K562 (cell line): ENCODE data around the gene KRT80. TPM values are rescaled to one million over a fixed set of nuclear protein-coding genes. Genes with fewer than 3 reads are reported as not detected.

Experiments used
- ATAC-seq: fragments of 200-7000 bp; cut with Tn5 transposase; 3 replicates; pipeline ENCODE4 v1.9.1; 2020; ENCODE audit warnings: moderate library complexity
- BruUV-seq: library from RNA; stranded (reverse); fragments of 400-500 nt; replicated peaks from 2 replicates; lab custom pipeline; 2021; lab: Mats Ljungman, UMichigan
- CTCF ChIA-PET: fragments of 300-600 bp; formaldehyde crosslinking; extraction: SDS; loops from one replicate; lab custom pipeline; 2021; ENCODE audit warnings: low intra/inter-chr PET ratio; lab: Yijun Ruan, JAX
- POLR2A ChIA-PET: fragments of 300-600, 350-650 bp; sonication (Branson Sonifier 250); formaldehyde crosslinking; extraction: SDS; loops from one replicate; lab custom pipeline; 2021; ENCODE audit warnings: antibody characterized with exemption, inconsistent platforms; lab: Yijun Ruan, JAX
- DNase-seq, 4 experiments: peaks; one replicate each; pipeline versions ENCODE4 v3.0.0 to v3.0.0-alpha.2; 2011 to 2018; ENCODE audit warnings: low spot score in 3 of 4, mixed read lengths in 3 of 4; ENCODE audit errors: extremely low read depth in 1 of 4
- FAIRE-seq: peaks from 2 replicates; lab custom pipeline; 2011; peaks lifted over from hg19 to GRCh38; lab: Jason Lieb, UNC
- H2AFZ ChIP-seq: 2 replicates; pipeline ENCODE4 v1.6.0; 2011; ENCODE audit warnings: low read depth, low read length, control low read depth, inconsistent platforms
- H3K27ac ChIP-seq: fragments of 200-600 bp; 3 replicates; pipeline ENCODE4 v1.8.0; 2011; ENCODE audit warnings: low read depth, mild to moderate bottlenecking, control low read depth, inconsistent platforms, low read length, moderate library complexity, mixed read lengths; ENCODE audit errors: extremely low read depth
- H3K27me3 ChIP-seq, 2 experiments: fragments of 300-600 bp in 1 of 2; 2 replicates in 1 of 2; 3 replicates in 1 of 2; pipeline versions ENCODE4 v1.6.0 to v1.8.0; 2011; ENCODE audit warnings: inconsistent platforms in 2 of 2, low read length in 2 of 2, mild to moderate bottlenecking in 1 of 2, mixed read lengths in 1 of 2, moderate library complexity in 1 of 2; ENCODE audit not compliant: control insufficient read depth in 2 of 2, insufficient read depth in 2 of 2
- H3K36me3 ChIP-seq: fragments of 300-600 bp; 3 replicates; pipeline ENCODE4 v1.8.0; 2011; ENCODE audit warnings: mild to moderate bottlenecking, low read length, inconsistent platforms; ENCODE audit not compliant: control insufficient read depth, insufficient read depth
- H3K4me1 ChIP-seq, 2 experiments: fragments of 200-600 bp in 1 of 2; replicated peaks in 1 of 2; 2 replicates in 1 of 2; 3 replicates in 1 of 2; pipeline versions ENCODE4 v1.5.1 to v1.8.0; 2011; ENCODE audit warnings: inconsistent platforms in 2 of 2, low read length in 2 of 2, mild to moderate bottlenecking in 1 of 2, mixed read lengths in 1 of 2, moderate library complexity in 1 of 2; ENCODE audit not compliant: control insufficient read depth in 2 of 2, insufficient read depth in 2 of 2
- H3K4me2 ChIP-seq: 2 replicates; pipeline ENCODE4 v1.6.1; 2011; ENCODE audit warnings: low read length, control low read depth, inconsistent platforms, mixed read lengths; ENCODE audit not compliant: insufficient read depth
- H3K4me3 ChIP-seq: fragments of 200-600 bp; sonication (generic), shearing (Covaris generic); 2 replicates; pipeline ENCODE4 v1.5.1; 2016; ENCODE audit warnings: control low read depth, inconsistent platforms
- H3K79me2 ChIP-seq: fragments of 200-600 bp; 3 replicates; pipeline ENCODE4 v1.8.0; 2011; ENCODE audit warnings: low read length, inconsistent platforms; ENCODE audit not compliant: control insufficient read depth, insufficient read depth
- H3K9ac ChIP-seq, 2 experiments: 2 replicates each; pipeline versions ENCODE4 v1.6.0 to v1.6.1; 2011; ENCODE audit warnings: low read depth in 2 of 2, low read length in 2 of 2, control low read depth in 1 of 2, inconsistent platforms in 1 of 2, mild to moderate bottlenecking in 1 of 2, mixed read lengths in 1 of 2; ENCODE audit not compliant: insufficient read depth in 1 of 2
- H3K9me1 ChIP-seq: one replicate; pipeline ENCODE4 v1.6.0; 2011; ENCODE audit warnings: inconsistent platforms, mild to moderate bottlenecking, low read length, moderate library complexity; ENCODE audit not compliant: control insufficient read depth, insufficient read depth
- H3K9me3 ChIP-seq: replicated peaks from 2 replicates; pipeline ENCODE4 v1.5.1; 2011; ENCODE audit warnings: low read depth, low read length, inconsistent platforms; ENCODE audit not compliant: control insufficient read depth, insufficient read depth
- H4K20me1 ChIP-seq: replicated peaks from 2 replicates; pipeline ENCODE4 v1.6.1; 2011; ENCODE audit warnings: low read length, inconsistent platforms, mixed read lengths; ENCODE audit not compliant: control insufficient read depth, insufficient read depth
- BRD9 ChIP-seq: fragments of 450-650 bp; IDR thresholded peaks from 2 replicates; pipeline ENCODE4 v1.6.1; 2018; ENCODE audit warnings: low read depth; ENCODE audit not compliant: partially characterized antibody
- CREB3 ChIP-seq: fragments of 450-650 bp; conservative IDR thresholded peaks from 2 replicates; pipeline ENCODE4 v1.6.1; 2016; ENCODE audit warnings: missing genetic modification characterization, low read depth, mild to moderate bottlenecking, missing compliant biosample characterization, moderate library complexity
- FOXK1 ChIP-seq: sonication (generic); formaldehyde crosslinking; IDR thresholded peaks from 2 replicates; pipeline ENCODE4 v1.8.0; 2022; ENCODE audit warnings: missing genetic modification reagents, mild to moderate bottlenecking, borderline replicate concordance
- HMG20A ChIP-seq: fragments of 450-650 bp; formaldehyde crosslinking; conservative IDR thresholded peaks from 2 replicates; pipeline ENCODE4 v1.4.0; 2020; ENCODE audit warnings: mild to moderate bottlenecking, mixed read lengths
- KDM1A ChIP-seq, 2 experiments: fragments of 450-650 bp; IDR thresholded peaks; 2 replicates each; pipeline ENCODE4 v1.6.1; 2016; ENCODE audit warnings: mild to moderate bottlenecking in 2 of 2
- PTRF ChIP-seq: fragments of 450-650 bp; IDR thresholded peaks from 2 replicates; pipeline ENCODE4 v1.6.1; 2016; ENCODE audit warnings: mild to moderate bottlenecking, missing genetic modification characterization, missing compliant biosample characterization
- RREB1 ChIP-seq: fragments of 250-450 bp; sonication (Bioruptor Pico); IDR thresholded peaks from 2 replicates; pipeline ENCODE4 v1.4.0; 2020
- ZNF184 ChIP-seq: sonication (generic); formaldehyde crosslinking; IDR thresholded peaks from 2 replicates; pipeline ENCODE4 v1.5.0; 2020; ENCODE audit warnings: missing genetic modification reagents
- ZNF57 ChIP-seq: fragments of 450-650 bp; formaldehyde crosslinking; IDR thresholded peaks from 2 replicates; pipeline ENCODE4 v1.4.0; 2020; ENCODE audit warnings: mild to moderate bottlenecking, moderate library complexity
- WGBS: fragments of 100-300 bp; shearing (Covaris generic); methylation state at CpG from one replicate; pipeline ENCODE4 v1.1.6; 2016; ENCODE audit warnings: low coverage, mixed read lengths; ENCODE audit not compliant: insufficient coverage; ENCODE audit errors: missing lambda C conversion rate; 5-methylcytosine and 5-hydroxymethylcytosine counted together
- in situ Hi-C: fragments of 300-500 bp; cut with MboI; formaldehyde crosslinking; loops from 4 replicates; pipeline ENCODE4 v1.15.0; 2018; ENCODE audit warnings: inconsistent platforms, mixed read lengths
- intact Hi-C: fragments of 100-400 bp; cut with micrococcal nuclease; formaldehyde crosslinking; loops from 2 replicates; pipeline ENCODE4 v1.14.2; 2022
- polyA plus RNA-seq, 8 experiments: library from polyadenylated mRNA; depleted of rRNA in 4 of 8; stranded (reverse) in 5 of 8; unstranded in 3 of 8; fragments of >200 nt; fragmentation: Nextera tagmentation in 2 of 8; fragmentation: Illumina TruSeq in 1 of 8; extraction: Ambion mirVana in 2 of 8; extraction: Trizol in 1 of 8; gene quantifications; 2 replicates each; pipeline versions ENCODE4 v1.2.1 to v1.2.3, GENCODE V29; 2011 to 2014; ENCODE audit warnings: inconsistent platforms in 1 of 8, missing spikeins in 1 of 8
- total RNA-seq, 7 experiments: library from RNA; depleted of rRNA in 6 of 7; stranded (reverse); fragments of >200 nt in 6 of 7; fragmentation: Illumina TruSeq in 2 of 7; extraction: Trizol in 2 of 7; gene quantifications; 2 replicates each; pipeline versions ENCODE4 v1.2.1 to v1.2.3, GENCODE V29; 2011 to 2021; ENCODE audit warnings: low replicate concordance in 1 of 7
- TF ChIP-seq, protein P1 (sequence below): sonication (generic); formaldehyde crosslinking; IDR thresholded peaks from 2 replicates; pipeline ENCODE4 v1.8.1; 2022; ENCODE audit warnings: missing genetic modification reagents
- TF ChIP-seq, protein P2 (sequence below): fragments of 250-450 bp; sonication (Bioruptor Pico); IDR thresholded peaks from 2 replicates; pipeline ENCODE4 v1.5.0; 2020; ENCODE audit warnings: mild to moderate bottlenecking

Gene KRT80
- total and polyA plus RNA-seq, 9 of the 15 experiments (the other 6 are each of a cell fraction or from before 2014, with no cell fraction given), result not detected

DNA sequence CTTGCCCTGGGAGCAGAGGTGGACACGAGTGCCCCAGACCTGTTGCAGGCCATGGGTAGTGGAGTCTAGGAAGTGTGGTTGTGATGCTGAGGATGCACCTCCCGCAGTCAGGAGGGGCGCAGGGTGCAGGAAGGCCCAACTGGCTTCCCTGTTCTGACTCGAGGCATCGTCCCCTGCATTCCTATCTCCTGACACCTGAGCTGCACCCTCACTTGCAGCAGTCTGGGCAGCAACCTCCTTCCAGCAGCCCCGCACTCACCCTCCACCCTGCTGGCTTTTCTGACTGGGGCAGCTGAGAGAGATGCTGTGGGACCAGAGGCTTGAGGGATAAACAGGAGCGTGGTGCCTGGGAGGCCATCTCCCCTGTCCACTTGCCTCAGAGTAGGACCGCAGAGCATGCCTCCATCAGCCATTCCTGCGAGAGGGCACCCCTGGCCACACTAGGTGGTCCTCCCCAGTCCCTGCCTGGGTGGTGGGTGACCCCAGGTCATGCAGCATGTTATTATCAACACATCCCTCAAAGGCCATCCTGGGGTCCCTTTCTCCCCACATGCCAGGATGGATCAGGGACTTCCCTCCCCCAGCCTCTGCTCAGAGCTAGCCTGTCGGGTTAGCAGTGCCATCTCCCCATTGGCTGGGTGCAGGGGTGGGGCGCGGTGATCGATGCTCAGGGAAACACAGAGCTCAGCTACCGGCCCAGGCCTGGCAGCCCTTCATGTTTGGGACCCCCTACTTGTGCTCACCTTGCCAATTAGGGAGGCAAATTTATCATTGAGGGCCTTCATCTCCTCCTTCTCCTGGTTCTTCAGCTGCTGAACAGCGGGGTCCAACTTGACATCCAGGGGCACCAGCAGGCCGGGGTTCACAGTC, 719 bp downstream of the KRT80 start:
- intact Hi-C loops (no loop called here), in situ Hi-C loops (no loop called here)
- H3K9ac ChIP-seq, result no peak overlapping the region
- DNase-seq (no peak), FAIRE-seq (no peak), ATAC-seq (no peak)
- H3K27me3 ChIP-seq, result peaks cover 0 to 22% of the 10 kb centered on the region in 2 experiments; a peak in 2 of 5 replicates
- no peak overlapping the region for H3K27ac ChIP-seq
- H3K4me2 ChIP-seq, result no peak overlapping the region
- H4K20me1 ChIP-seq, result no peaks in the 10 kb centered on the region
- no peaks in the 10 kb centered on the region for H3K36me3 ChIP-seq
- no peaks in the 10 kb centered on the region for H3K9me3 ChIP-seq
- H3K79me2 ChIP-seq, result no peaks in the 10 kb centered on the region
- POLR2A ChIA-PET, result interaction anchor here (0.5 to 1.6 kb wide), 2 partner anchors 13 to 58 kb away, joined by 3 to 4 read pairs; no protein-coding TSS in a partner anchor
- no TSS peak for BruUV-seq
- CTCF ChIA-PET, result no interaction called here
- peaks cover 0 to 4% of the 10 kb centered on the region in 2 experiments; a peak in 1 of 5 replicates for H3K4me1 ChIP-seq
- WGBS, result 0% methylated on average over 16 of the region's 16 CpGs
- no peak overlapping the region for H3K4me3 ChIP-seq
- no peak overlapping the region for H2AFZ ChIP-seq
- no peaks in the 10 kb centered on the region for H3K9me1 ChIP-seq
- no peak for TF ChIP-seq ZNF57
- no peak for TF ChIP-seq BRD9
- no peak for TF ChIP-seq FOXK1
- TF ChIP-seq ZNF184, result no peak
- no peak for TF ChIP-seq CREB3 (tag)
- no peak for TF ChIP-seq KDM1A (IDR thresholded peaks at IDR 0.05)
- TF ChIP-seq RREB1, result no peak
- TF ChIP-seq, protein P1, sequence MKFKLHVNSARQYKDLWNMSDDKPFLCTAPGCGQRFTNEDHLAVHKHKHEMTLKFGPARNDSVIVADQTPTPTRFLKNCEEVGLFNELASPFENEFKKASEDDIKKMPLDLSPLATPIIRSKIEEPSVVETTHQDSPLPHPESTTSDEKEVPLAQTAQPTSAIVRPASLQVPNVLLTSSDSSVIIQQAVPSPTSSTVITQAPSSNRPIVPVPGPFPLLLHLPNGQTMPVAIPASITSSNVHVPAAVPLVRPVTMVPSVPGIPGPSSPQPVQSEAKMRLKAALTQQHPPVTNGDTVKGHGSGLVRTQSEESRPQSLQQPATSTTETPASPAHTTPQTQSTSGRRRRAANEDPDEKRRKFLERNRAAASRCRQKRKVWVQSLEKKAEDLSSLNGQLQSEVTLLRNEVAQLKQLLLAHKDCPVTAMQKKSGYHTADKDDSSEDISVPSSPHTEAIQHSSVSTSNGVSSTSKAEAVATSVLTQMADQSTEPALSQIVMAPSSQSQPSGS (CRISPR knock-in tag), result no peak
- TF ChIP-seq, protein P2, sequence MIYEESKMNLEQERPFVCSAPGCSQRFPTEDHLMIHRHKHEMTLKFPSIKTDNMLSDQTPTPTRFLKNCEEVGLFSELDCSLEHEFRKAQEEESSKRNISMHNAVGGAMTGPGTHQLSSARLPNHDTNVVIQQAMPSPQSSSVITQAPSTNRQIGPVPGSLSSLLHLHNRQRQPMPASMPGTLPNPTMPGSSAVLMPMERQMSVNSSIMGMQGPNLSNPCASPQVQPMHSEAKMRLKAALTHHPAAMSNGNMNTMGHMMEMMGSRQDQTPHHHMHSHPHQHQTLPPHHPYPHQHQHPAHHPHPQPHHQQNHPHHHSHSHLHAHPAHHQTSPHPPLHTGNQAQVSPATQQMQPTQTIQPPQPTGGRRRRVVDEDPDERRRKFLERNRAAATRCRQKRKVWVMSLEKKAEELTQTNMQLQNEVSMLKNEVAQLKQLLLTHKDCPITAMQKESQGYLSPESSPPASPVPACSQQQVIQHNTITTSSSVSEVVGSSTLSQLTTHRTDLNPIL, result no peak
- no peak for TF ChIP-seq PTRF (tag)
- no peak for TF ChIP-seq HMG20A
